ENCODE measurements around the gene RSL1D1. TPM values are rescaled to one million over a fixed set of nuclear protein-coding genes. Genes with fewer than 3 reads are reported as not detected.

Gene RSL1D1
- 100 to 1,000 TPM; 255 to 326 TPM for total RNA-seq

GRCh38 chr16:11851294-11852091 lies at the start of gene RSL1D1:
RSL1D1 (minus strand) TSS chr16:11851542; CDS start chr16:11851512, 30 bp downstream.
- Mint-ChIP-seq H3K36me3 (peaks cover 35 to 69% of the 10 kb centered on the region in 2 donors), H3K9me3 (no peaks in the 10 kb centered on the region), H3K27ac (peak within 1 kb of the TSS; percentile 98 to 99)
- peak; percentile 94 to 96 for DNase-seq (ENCODE audit: low spot score in 2 of 2)
- ATAC-seq = peak; percentile 92

- Mint-ChIP-seq H3K27ac (peak overlapping the region; percentile 22 to 44), H3K36me3 (peaks cover 7 to 12% of the 10 kb centered on the region in 2 donors), H3K9me3 (no peaks in the 10 kb centered on the region)
- peak; percentile 66 for ATAC-seq
- DNase-seq (ENCODE audit: low spot score in 2 of 2) = no peak
These were observed 49.7 kb upstream of the RSL1D1 start for GRCh38 chr16:11901091-11901490.

- H3K36me3 Mint-ChIP-seq = peaks cover 7 to 12% of the 10 kb centered on the region in 2 donors
- DNase-seq (ENCODE audit: low spot score in 2 of 2) = no peak
These were observed 45.3 kb upstream of the RSL1D1 start for GRCh38 chr16:11896486-11897176.

GRCh38 chr16:11893571-11893970 lies 42.2 kb upstream of the RSL1D1 start:
- Mint-ChIP-seq H3K9me3 (no peaks in the 10 kb centered on the region), H3K36me3 (peaks cover 7 to 18% of the 10 kb centered on the region in 2 donors), H3K27ac (peak overlapping the region in 1 of 2 donors; percentile 37)
- ATAC-seq (peak in 1 of 2 donors; percentile 11), DNase-seq (ENCODE audit: low spot score in 2 of 2) (no peak)

More at GRCh38 chr16:11896486-11897176, 45.3 kb upstream of the RSL1D1 start:
- Mint-ChIP-seq H3K27ac (peak overlapping the region; percentile 13 to 77), H3K9me3 (no peaks in the 10 kb centered on the region)
- peak; percentile 67 to 70 for ATAC-seq

GRCh38 chr16:11892761-11893160 lies 41.4 kb upstream of the RSL1D1 start:
- DNase-seq (ENCODE audit: low spot score in 2 of 2) = no peak
- Mint-ChIP-seq H3K36me3 (peaks cover 7 to 18% of the 10 kb centered on the region in 2 donors), H3K9me3 (no peaks in the 10 kb centered on the region), H3K27ac (no peak overlapping the region)
- ATAC-seq = no peak

- no peaks in the 10 kb centered on the region for H3K9me3 Mint-ChIP-seq
- ATAC-seq (no peak), DNase-seq (ENCODE audit: low spot score in 2 of 2) (no peak)
- H3K36me3 Mint-ChIP-seq = peaks cover 9 to 21% of the 10 kb centered on the region in 2 donors
- no peak overlapping the region for H3K27ac Mint-ChIP-seq
These were observed 39.1 kb upstream of the RSL1D1 start for GRCh38 chr16:11890231-11890965.

- H3K9me3 Mint-ChIP-seq = no peaks in the 10 kb centered on the region
- H3K27ac Mint-ChIP-seq = no peak overlapping the region
- ATAC-seq (no peak), DNase-seq (ENCODE audit: low spot score in 2 of 2) (no peak)
- H3K36me3 Mint-ChIP-seq = peaks cover 9 to 16% of the 10 kb centered on the region in 2 donors
These were observed 35.5 kb upstream of the RSL1D1 start for GRCh38 chr16:11886881-11887280.

GRCh38 chr16:11884035-11884434 lies 32.7 kb upstream of the RSL1D1 start:
- Mint-ChIP-seq H3K27ac (peak overlapping the region in 1 of 2 donors; percentile 29), H3K9me3 (no peaks in the 10 kb centered on the region), H3K36me3 (peaks cover 9 to 17% of the 10 kb centered on the region in 2 donors)
- no peak for DNase-seq (ENCODE audit: low spot score in 2 of 2)
- ATAC-seq = no peak

GRCh38 chr16:11880007-11880406 lies 28.7 kb upstream of the RSL1D1 start:
- no peak for ATAC-seq
- Mint-ChIP-seq H3K9me3 (no peaks in the 10 kb centered on the region), H3K36me3 (peaks cover 0 to 16% of the 10 kb centered on the region in 2 donors), H3K27ac (peak overlapping the region; percentile 23 to 40)
- DNase-seq (ENCODE audit: low spot score in 2 of 2) = no peak

GRCh38 chr16:11877374-11877773 lies 26.0 kb upstream of the RSL1D1 start:
- peaks cover 0 to 21% of the 10 kb centered on the region in 2 donors for H3K36me3 Mint-ChIP-seq

GRCh38 chr16:11876306-11876705 lies 25.0 kb upstream of the RSL1D1 start:
- H3K27ac Mint-ChIP-seq = peak overlapping the region; percentile 44 to 68
- DNase-seq (ENCODE audit: low spot score in 2 of 2) (no peak), ATAC-seq (no peak)
- H3K9me3 Mint-ChIP-seq = no peaks in the 10 kb centered on the region
- H3K36me3 Mint-ChIP-seq = peaks cover 0 to 21% of the 10 kb centered on the region in 2 donors

More at GRCh38 chr16:11877374-11877773, 26.0 kb upstream of the RSL1D1 start:
- ATAC-seq = no peak
- H3K9me3 Mint-ChIP-seq = no peaks in the 10 kb centered on the region
- no peak overlapping the region for H3K27ac Mint-ChIP-seq
- no peak for DNase-seq (ENCODE audit: low spot score in 2 of 2)

- no peak for ATAC-seq
- Mint-ChIP-seq H3K9me3 (no peaks in the 10 kb centered on the region), H3K27ac (no peak overlapping the region), H3K36me3 (peaks cover 0 to 21% of the 10 kb centered on the region in 2 donors)
- DNase-seq (ENCODE audit: low spot score in 2 of 2) = no peak
These were observed 24.4 kb upstream of the RSL1D1 start for GRCh38 chr16:11875721-11876120.

GRCh38 chr16:11871193-11871592 lies 19.9 kb upstream of the RSL1D1 start:
- H3K36me3 Mint-ChIP-seq = peaks cover 0 to 6% of the 10 kb centered on the region in 2 donors
- ATAC-seq (no peak), DNase-seq (ENCODE audit: low spot score in 2 of 2) (no peak)
- no peaks in the 10 kb centered on the region for H3K9me3 Mint-ChIP-seq
- peak overlapping the region; percentile 31 to 65 for H3K27ac Mint-ChIP-seq

- Mint-ChIP-seq H3K27ac (no peak overlapping the region), H3K36me3 (peaks cover 0 to 6% of the 10 kb centered on the region in 2 donors), H3K9me3 (no peaks in the 10 kb centered on the region)
- ATAC-seq (no peak), DNase-seq (ENCODE audit: low spot score in 2 of 2) (no peak)
These were observed 19.1 kb upstream of the RSL1D1 start for GRCh38 chr16:11870399-11870798.

- H3K27ac Mint-ChIP-seq = peak overlapping the region; percentile 44 to 86
These were observed 18.2 kb upstream of the RSL1D1 start for GRCh38 chr16:11869353-11870228.

More at GRCh38 chr16:11869353-11870228, 18.2 kb upstream of the RSL1D1 start:
- H3K36me3 Mint-ChIP-seq = peaks cover 0 to 6% of the 10 kb centered on the region in 2 donors
- DNase-seq (ENCODE audit: low spot score in 2 of 2) (no peak), ATAC-seq (no peak)
- no peaks in the 10 kb centered on the region for H3K9me3 Mint-ChIP-seq
